Measurements from ENCODE around the gene KRT81.
A peak's percentile ranks its signal among the peaks of the same experiment; 100 is the strongest.
"Not testable (repeated sequence)": the region's sequence is repeated elsewhere in the genome, so short reads cannot be mapped to it uniquely, and the experiment has no call there.

KRT81 gene

GRCh38 chr12:52308806-52309425 lies 17.6 kb upstream of the KRT81 start:
- TF ChIP-seq CTCF (IDR thresholded peaks at IDR 0.05; ENCODE audit: low read depth, low read length) = no peak
- no peak for DNase-seq (ENCODE audit: low read depth, low spot score)
- in situ Hi-C loops (cut with HindIII; ENCODE audit: low sequenced_read_pairs) = no loop called here
- H3K4me3 ChIP-seq (ENCODE audit: low read depth, low read length) = no peak overlapping the region

- TF ChIP-seq CTCF (IDR thresholded peaks at IDR 0.05; ENCODE audit: low read depth, low read length) = no peak
- in situ Hi-C loops (cut with HindIII; ENCODE audit: low sequenced_read_pairs) = no loop called here
- peak overlapping the region; percentile 26 for H3K4me3 ChIP-seq (ENCODE audit: low read depth, low read length)
- peak; percentile 20 for DNase-seq (ENCODE audit: low read depth, low spot score)
Observed at GRCh38 chr12:52307836-52308805, 16.8 kb upstream of the KRT81 start.

GRCh38 chr12:52306731-52307130 lies 15.4 kb upstream of the KRT81 start:
- TF ChIP-seq CTCF (IDR thresholded peaks at IDR 0.05; ENCODE audit: low read depth, low read length) = no peak
- in situ Hi-C loops (cut with HindIII; ENCODE audit: low sequenced_read_pairs) = no loop called here
- DNase-seq (ENCODE audit: low read depth, low spot score) = no peak
- H3K4me3 ChIP-seq (ENCODE audit: low read depth, low read length) = no peak overlapping the region

GRCh38 chr12:52305921-52306705 lies 14.8 kb upstream of the KRT81 start:
- in situ Hi-C loops (cut with HindIII; ENCODE audit: low sequenced_read_pairs) = no loop called here
- TF ChIP-seq CTCF (IDR thresholded peaks at IDR 0.05; ENCODE audit: low read depth, low read length) = peak; percentile 36
- DNase-seq (ENCODE audit: low read depth, low spot score) = no peak
- no peak overlapping the region for H3K4me3 ChIP-seq (ENCODE audit: low read depth, low read length)

- H3K4me3 ChIP-seq (ENCODE audit: low read depth, low read length); DNase-seq (ENCODE audit: low read depth, low spot score); in situ Hi-C loops (cut with HindIII; ENCODE audit: low sequenced_read_pairs): not testable (repeated sequence)
Observed at GRCh38 chr12:52304941-52305411, 13.6 kb upstream of the KRT81 start.

- H3K4me3 ChIP-seq (ENCODE audit: low read depth, low read length); DNase-seq (ENCODE audit: low read depth, low spot score); in situ Hi-C loops (cut with HindIII; ENCODE audit: low sequenced_read_pairs): not testable (repeated sequence)
Observed at GRCh38 chr12:52302242-52302914, 11.0 kb upstream of the KRT81 start.

GRCh38 chr12:52301721-52302120 lies 10.4 kb upstream of the KRT81 start:
- DNase-seq (ENCODE audit: low read depth, low spot score); H3K4me3 ChIP-seq (ENCODE audit: low read depth, low read length); in situ Hi-C loops (cut with HindIII; ENCODE audit: low sequenced_read_pairs): not testable (repeated sequence)
